Esophagus squamous epithelium (tissue), 4 donors: ENCODE data around the gene CCDC174.

Experiments used
- CTCF ChIP-seq, 6 experiments: fragments of 450-650 bp in 4 of 6; fragments of 200-600 bp in 2 of 6; sonication (generic) in 2 of 6; IDR thresholded peaks; one replicate each; pipeline ENCODE4 v1.5.1; 2016 to 2019; ENCODE audit warnings: antibody characterized with exemption in 6 of 6, mild to moderate bottlenecking in 4 of 6, moderate library complexity in 4 of 6
- POLR2A ChIP-seq, 4 donors: fragments of 450-650 bp; IDR thresholded peaks; one replicate each; pipeline ENCODE4 v1.6.1; 2017; ENCODE audit warnings: antibody characterized with exemption in 4 of 4, mild to moderate bottlenecking in 4 of 4, moderate library complexity in 3 of 4

GRCh38 chr3:14689247-14689980 lies 37.9 kb downstream of the CCDC174 start:
- TF ChIP-seq CTCF (IDR thresholded peaks at IDR 0.05) (no peak), POLR2A (IDR thresholded peaks at IDR 0.05) (no peak)
